SU-DHL-6 (cell line): Measurements from ENCODE around the gene STAMBPL1.

Experiments used
- H2AFZ ChIP-seq: fragments of 200-600 bp; sonication (generic); 2 replicates; pipeline ENCODE4 v1.6.1; 2014; ENCODE audit warnings: low read depth, mild to moderate bottlenecking, moderate library complexity, mixed read lengths, antibody characterized with exemption, low read length; ENCODE audit not compliant: severe bottlenecking
- H3F3A ChIP-seq: fragments of 200-600 bp; shearing (Covaris generic); 2 replicates; pipeline ENCODE4 v1.6.0; 2016; ENCODE audit warnings: antibody characterized with exemption, mild to moderate bottlenecking; ENCODE audit not compliant: insufficient read depth
- H3K27ac ChIP-seq: fragments of 200-600 bp; sonication (generic); 2 replicates; pipeline ENCODE4 v1.5.1; 2016; ENCODE audit warnings: low read depth, mild to moderate bottlenecking, low read length, moderate library complexity, mixed read lengths
- H3K27me3 ChIP-seq: fragments of 200-600 bp; sonication (generic), shearing (Covaris generic); 2 replicates; pipeline ENCODE4 v1.6.0; 2014; ENCODE audit warnings: mild to moderate bottlenecking, low read length
- H3K36me3 ChIP-seq: fragments of 200-600 bp; sonication (generic); 2 replicates; pipeline ENCODE4 v1.6.1; 2014; ENCODE audit warnings: mild to moderate bottlenecking, low read length, mixed read lengths
- H3K4me2 ChIP-seq: fragments of 300-600, 200-600 bp; shearing (Covaris generic), sonication (generic); 2 replicates; pipeline ENCODE4 v1.6.0; 2014; ENCODE audit warnings: low read length, low read depth, mild to moderate bottlenecking; ENCODE audit not compliant: poor library complexity, severe bottlenecking
- H3K4me3 ChIP-seq: fragments of 200-600 bp; sonication (generic); 2 replicates; pipeline ENCODE4 v1.5.1; 2014; ENCODE audit warnings: antibody characterized with exemption, low read length, mild to moderate bottlenecking, mixed read lengths; ENCODE audit not compliant: insufficient read depth, poor library complexity, severe bottlenecking
- H3K79me2 ChIP-seq: fragments of 200-600 bp; sonication (generic); 2 replicates; pipeline ENCODE4 v1.6.1; 2014; ENCODE audit warnings: mild to moderate bottlenecking, low read length, moderate library complexity; ENCODE audit not compliant: insufficient read depth
- H3K9ac ChIP-seq: fragments of 200-600 bp; sonication (generic); 2 replicates; pipeline ENCODE4 v1.7.0; 2014; ENCODE audit warnings: mild to moderate bottlenecking, low read length
- H3K9me2 ChIP-seq: fragments of 200-600 bp; sonication (generic); replicated peaks from 2 replicates; pipeline ENCODE4 v1.6.1; 2014; ENCODE audit warnings: low read length; ENCODE audit not compliant: insufficient read depth
- H3K9me3 ChIP-seq: fragments of 200-600 bp; sonication (generic); 2 replicates; pipeline ENCODE4 v1.6.1; 2014; ENCODE audit warnings: low read length, mixed read lengths; ENCODE audit not compliant: insufficient read depth
- H4K20me1 ChIP-seq: fragments of 200-600 bp; sonication (generic); 2 replicates; pipeline ENCODE4 v1.6.1; 2014; ENCODE audit warnings: low read depth, mild to moderate bottlenecking, antibody characterized with exemption, low read length, moderate library complexity, mixed read lengths
- CTCF ChIP-seq: fragments of 200-600 bp; sonication (generic); IDR thresholded peaks from one replicate; pipeline ENCODE4 v1.5.1; 2017; ENCODE audit warnings: antibody characterized with exemption, mild to moderate bottlenecking, low read length, moderate library complexity; ENCODE audit not compliant: insufficient read depth, poor library complexity, severe bottlenecking
- EZH2phosphoT487 ChIP-seq: fragments of 200-600 bp; sonication (generic), shearing (Covaris generic); conservative IDR thresholded peaks from 2 replicates; pipeline ENCODE4 v1.6.1; 2018; ENCODE audit warnings: mild to moderate bottlenecking, antibody characterized with exemption, low read length, moderate library complexity, mixed read lengths

The STAMBPL1 gene

GRCh38 chr10:88949912-88950837, 70.1 kb downstream of the STAMBPL1 start:
- Histone ChIP-seq H3K4me3 (no peak overlapping the region), H3K27ac (no peak overlapping the region), H3F3A (no peaks in the 10 kb centered on the region), H3K9ac (no peak overlapping the region), H3K27me3 (no peaks in the 10 kb centered on the region), H3K9me3 (no peaks in the 10 kb centered on the region), H3K79me2 (no peaks in the 10 kb centered on the region), H3K36me3 (no peaks in the 10 kb centered on the region), H2AFZ (no peak overlapping the region), H3K9me2 (no peaks in the 10 kb centered on the region), H3K4me2 (no peak overlapping the region), H4K20me1 (no peaks in the 10 kb centered on the region)
- TF ChIP-seq EZH2phosphoT487 (no peak), CTCF (no peak)

GRCh38 chr10:88952647-88953111, 72.6 kb downstream of the STAMBPL1 start, which contains the start of gene ACTA2:
Gene ACTA2 (minus strand): TSS chr10:88952773. CDS start chr10:88948930, 3,843 bp downstream.
- Histone ChIP-seq H3F3A (no peaks in the 10 kb centered on the region), H4K20me1 (no peaks in the 10 kb centered on the region), H2AFZ (no peak within 1 kb of the TSS), H3K4me2 (no peak within 1 kb of the TSS), H3K9ac (no peak within 1 kb of the TSS), H3K27ac (no peak within 1 kb of the TSS), H3K79me2 (no peaks in the 10 kb centered on the region), H3K4me3 (no peak within 1 kb of the TSS), H3K36me3 (no peaks in the 10 kb centered on the region), H3K9me3 (no peaks in the 10 kb centered on the region), H3K9me2 (no peaks in the 10 kb centered on the region), H3K27me3 (no peaks in the 10 kb centered on the region)
- TF ChIP-seq CTCF: no peak
- no peak for TF ChIP-seq EZH2phosphoT487

- Histone ChIP-seq H3K36me3 (no peaks in the 10 kb centered on the region), H4K20me1 (no peaks in the 10 kb centered on the region), H2AFZ (no peak overlapping the region), H3K4me2 (no peak overlapping the region), H3K27me3 (no peaks in the 10 kb centered on the region), H3K27ac (no peak overlapping the region), H3K9me2 (no peaks in the 10 kb centered on the region), H3K9me3 (no peaks in the 10 kb centered on the region), H3K9ac (no peak overlapping the region), H3K79me2 (no peaks in the 10 kb centered on the region), H3K4me3 (no peak overlapping the region), H3F3A (no peaks in the 10 kb centered on the region)
- TF ChIP-seq EZH2phosphoT487 (no peak), CTCF (no peak)
Measured at GRCh38 chr10:88953662-88954061, 73.6 kb downstream of the STAMBPL1 start.
